T-helper 22 cell (primary cell): ENCODE results near the gene SEPTIN6.

Experiments
- DNase-seq: peaks from one replicate; pipeline ENCODE4 v3.0.0-alpha.2; 2020; ENCODE audit warnings: low read depth

Gene SEPTIN6

DNA sequence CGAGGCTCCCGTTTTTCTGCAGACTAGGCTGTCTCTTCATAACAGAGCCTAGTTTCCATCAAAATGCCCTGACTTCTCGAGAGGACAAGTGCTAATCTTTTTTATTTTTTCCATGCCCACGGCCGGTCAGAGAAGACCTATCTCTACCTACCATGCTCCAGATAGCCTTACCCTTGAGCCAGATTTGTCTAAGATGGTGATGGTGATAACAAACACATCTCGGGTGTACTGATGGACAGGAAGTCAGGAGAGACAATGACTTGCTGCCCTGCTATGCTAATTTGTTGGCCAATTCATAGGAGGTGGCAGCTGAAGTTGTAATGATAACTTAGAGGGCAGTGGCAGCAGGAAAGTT, 44.6 kb downstream of the SEPTIN6 start:
- no peak for DNase-seq

DNA sequence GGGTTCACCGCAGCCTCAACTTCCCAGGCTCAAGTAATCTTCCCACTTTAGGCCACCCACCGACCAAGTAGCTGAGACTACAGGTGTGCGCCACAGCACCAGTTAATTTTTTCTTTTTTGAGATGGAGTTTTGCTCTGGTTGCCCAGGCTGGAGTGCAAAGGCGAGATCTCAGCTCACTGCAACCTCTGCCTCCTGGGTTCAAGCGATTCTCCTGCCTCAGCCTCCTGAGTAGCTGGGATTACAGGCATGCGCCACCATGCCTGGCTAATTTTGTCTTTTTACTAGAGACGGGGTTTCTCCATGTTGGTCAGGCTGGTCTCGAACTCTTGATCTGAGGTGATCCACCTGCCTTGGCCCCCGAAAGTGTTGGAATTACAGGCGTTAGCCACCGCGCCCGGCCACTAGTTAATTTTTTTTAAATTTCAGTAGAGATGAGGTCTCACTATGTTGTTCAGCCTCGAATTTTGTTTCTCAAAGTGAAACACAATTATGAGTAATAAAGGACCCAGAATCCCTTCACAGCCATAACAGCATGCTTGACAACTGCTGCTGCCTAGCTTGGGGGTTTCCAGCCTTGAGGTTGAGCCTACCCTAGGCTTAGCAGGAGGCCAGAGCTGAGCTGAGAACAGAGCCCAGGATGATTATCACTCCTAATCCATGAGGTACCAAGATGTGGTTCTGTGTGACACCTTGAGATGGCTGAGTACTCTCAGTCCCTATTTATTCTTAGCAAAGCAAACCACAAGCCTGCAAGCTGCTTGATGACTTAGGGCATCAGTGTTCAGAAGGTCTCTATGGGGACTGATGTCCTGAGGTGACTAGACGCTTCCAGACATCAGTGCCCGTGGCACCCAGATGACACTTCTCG, 45.2 kb downstream of the SEPTIN6 start:
- peak; percentile 67 for DNase-seq

DNA sequence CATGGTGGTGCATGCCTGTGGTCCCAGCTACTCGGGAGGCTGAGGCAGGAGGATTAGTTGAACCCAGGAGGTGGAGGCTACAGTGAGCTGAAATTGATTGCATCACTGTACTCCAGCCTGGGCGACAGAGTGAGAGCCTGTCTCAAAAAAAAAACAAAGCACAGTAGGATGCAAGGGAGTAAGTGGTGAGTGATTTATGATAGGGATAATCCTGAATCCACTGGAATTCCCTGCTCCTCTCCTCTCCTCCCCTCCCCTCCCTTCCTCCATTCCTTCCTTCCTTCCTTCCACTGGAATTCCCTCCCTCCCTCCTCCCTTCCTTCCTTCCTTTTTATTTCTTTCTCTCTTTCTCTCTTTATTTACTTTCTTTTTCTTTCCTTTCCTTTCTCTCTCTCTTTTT, 45.9 kb downstream of the SEPTIN6 start:
- DNase-seq, result no peak

DNA sequence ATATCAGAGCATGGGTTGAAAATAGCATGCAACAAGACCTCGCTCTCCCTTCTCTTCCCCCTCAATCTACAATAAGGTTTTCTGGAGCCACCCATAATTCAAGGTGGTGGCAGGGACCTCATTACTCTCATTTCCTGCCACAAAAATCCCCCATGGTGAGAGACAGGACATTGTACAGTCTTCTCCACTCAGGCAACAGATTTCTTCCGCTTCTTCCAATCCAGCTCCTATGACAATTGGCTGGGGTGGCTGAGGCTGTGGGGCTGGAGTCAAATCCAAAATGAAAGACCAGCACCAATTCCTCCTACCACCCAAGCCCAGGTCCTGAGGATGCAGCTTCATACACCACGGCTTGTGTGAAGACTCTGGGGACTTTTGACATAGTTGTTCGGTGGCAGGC, 46.5 kb downstream of the SEPTIN6 start:
- DNase-seq, result no peak

DNA sequence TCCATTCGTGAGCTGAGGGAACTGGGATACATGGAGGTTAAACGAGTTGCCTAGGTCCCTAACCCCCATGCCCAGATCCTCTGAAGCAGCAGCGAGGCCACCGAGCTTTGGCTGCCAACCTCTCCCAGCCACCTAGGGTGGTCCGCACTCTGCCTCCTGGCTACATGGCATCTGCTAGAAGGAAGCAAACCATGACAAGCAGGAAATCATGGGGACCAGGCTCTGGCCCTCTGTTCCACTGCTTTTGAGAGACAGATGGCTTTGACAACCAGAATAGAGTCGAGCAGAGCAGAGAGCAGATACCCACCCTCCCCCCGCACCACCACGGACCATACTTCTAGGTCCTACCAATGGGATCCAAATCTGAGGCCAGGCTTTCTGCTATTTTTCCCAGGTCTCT, 49.3 kb downstream of the SEPTIN6 start:
- DNase-seq, result no peak
